HPDE6-E6E7 (cell line): Measurements from ENCODE around the gene LIPM.
A peak's percentile ranks its signal among the peaks of the same experiment; 100 is the strongest.

Source experiments
- DNase-seq: peaks from one replicate; pipeline ENCODE4 v3.0.0; 2011; ENCODE audit warnings: missing footprints; ENCODE audit errors: extremely low spot score

LIPM gene

DNA sequence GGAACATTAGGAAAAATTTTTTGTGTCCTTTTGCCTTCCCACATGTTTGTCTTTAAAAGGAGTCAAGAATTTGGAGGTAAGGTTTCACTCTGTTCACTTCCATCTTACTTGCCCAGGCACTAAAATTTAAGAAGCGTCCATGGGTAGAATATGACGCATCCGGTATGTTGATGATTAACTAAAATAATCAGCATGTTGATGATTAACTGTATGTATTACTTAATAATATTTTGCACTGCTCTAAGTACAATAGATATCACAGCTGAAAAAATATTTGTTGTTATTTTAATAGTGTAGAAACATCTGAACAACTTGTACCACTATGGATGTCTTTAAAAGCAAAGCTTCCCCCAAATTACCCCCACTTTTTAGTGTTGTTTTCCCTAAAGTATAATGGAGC is 37.6 kb downstream of the LIPM start:
- peak; percentile 10 for DNase-seq

DNA sequence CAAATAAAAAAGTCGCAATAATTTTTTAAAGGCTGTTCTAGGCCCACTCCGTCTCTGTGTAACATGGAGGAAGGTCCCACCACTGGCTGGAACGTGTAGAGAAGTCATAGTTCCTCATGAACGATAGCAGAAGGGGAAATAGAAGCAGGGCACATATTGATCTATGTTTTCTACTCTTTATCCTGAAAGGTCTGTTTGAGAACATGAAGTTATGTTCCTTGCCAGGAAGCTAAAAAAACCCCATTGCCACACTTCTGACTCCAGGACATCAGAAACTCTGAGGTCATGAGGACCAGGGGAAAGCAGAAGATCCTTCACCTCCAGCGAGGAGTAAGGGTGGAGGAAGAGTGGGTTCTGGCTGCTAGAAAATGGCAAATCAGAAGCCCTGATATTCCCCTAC is 38.4 kb downstream of the LIPM start:
- DNase-seq: no peak

DNA sequence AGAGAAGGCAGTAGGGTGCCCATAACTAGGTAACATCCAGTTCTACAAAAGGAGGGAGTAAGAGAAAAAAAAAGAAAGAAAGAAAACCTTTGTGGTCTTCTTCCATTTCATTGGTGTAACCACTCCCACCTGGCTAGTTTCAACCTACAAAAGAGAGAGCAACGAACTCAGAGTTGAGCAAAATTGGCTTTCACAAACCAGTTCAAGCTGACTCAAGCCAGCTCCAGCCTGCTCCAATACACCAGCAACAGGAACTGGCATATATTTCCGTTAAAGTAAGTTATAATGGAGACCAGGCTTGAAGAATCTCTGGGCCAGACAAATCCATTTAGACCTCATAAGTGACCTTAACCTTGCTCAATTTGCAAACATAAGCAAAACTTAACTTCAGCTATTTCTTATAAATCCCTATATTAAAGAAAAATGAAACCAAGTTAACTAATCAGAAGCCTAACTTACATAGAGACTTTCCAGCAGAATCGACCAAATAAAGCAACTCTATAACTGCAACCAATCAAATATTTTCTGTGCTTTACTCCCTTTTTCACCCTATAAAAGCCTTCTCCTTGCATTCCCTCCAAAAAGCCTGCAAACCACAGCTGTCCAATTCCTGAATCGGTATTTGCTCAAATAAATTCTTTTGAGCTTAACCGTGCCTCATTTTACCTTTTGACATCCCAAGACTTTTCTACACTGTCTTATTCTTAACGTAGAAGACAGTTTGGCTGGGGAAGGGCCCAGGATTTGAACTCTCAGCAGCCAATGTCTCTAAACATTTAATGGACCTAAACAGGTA is 39.0 kb downstream of the LIPM start:
- no peak for DNase-seq

DNA sequence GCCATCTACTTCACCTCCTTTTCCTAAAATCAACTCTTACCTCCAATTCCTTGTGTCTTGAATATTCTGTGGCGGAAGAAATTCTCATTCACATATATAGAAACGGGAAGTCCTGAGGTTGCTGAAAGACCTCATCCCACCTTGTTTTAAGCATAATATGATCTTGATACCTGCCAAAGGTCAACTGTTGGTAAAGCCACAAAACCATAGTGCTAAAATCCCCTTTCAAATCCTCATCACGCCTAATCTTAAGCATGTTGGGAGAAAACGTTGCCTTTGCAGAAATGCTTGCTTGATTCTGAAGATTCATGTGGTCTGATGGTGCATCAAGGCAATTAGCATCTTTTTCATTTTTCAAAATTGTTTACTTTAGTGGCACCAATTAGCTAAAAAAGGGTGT is 40.6 kb downstream of the LIPM start:
- no peak for DNase-seq

DNA sequence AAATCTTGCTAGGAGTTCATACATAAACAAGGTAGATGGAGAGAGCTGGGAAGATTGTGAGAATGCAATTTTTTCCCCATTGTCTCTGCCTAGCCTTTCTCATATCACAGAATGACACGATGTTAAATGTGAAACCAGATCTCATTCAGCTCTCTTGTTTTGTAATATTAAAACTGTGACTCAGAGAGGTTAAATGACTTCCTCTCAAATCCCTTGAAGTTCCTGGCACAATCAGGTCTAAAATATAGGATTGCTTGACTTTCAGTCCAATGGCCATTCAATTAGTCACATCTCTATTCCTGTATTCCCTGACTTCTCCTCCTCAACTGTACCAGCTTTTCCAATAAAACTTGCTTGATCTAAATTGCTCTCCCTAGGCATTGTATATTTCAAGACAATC is 46.0 kb downstream of the LIPM start:
- DNase-seq: peak; percentile 20

DNA sequence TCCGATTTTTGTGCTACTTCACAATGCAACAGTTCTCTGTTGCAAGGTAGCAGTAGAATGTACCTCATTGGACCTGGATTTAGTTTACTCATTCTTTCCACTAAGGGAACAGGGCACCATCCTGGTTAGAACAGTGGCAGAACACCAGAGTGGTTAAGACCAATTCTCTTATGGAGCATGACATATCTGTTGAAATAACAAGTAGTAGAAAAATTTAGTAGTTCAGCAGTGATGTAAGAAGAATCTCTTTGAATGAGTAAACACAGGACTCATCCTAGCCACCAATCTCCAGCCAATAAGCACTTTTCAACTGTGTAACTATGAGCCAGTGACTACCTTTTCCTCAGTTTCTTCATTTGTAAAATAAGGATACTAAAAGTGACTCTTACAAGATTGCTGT is 46.7 kb downstream of the LIPM start:
- DNase-seq: no peak

DNA sequence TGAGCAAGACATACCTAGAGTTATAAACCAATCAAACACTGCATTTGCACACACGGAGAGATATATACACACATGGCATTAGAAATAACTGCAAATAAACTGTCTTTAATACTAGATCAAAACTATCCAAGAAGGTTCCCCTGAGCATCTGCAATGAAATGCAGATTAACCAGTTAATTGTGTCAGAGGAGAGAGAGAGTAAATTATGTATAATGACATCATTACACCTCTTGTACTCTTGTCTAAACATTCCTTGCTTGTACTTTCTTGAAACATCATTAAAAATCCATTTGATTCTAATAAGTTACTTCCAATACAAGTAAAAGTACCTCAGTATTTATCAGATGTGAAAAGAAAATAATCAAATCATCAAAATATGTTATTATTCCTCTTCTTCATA is 48.2 kb downstream of the LIPM start:
- no peak for DNase-seq

DNA sequence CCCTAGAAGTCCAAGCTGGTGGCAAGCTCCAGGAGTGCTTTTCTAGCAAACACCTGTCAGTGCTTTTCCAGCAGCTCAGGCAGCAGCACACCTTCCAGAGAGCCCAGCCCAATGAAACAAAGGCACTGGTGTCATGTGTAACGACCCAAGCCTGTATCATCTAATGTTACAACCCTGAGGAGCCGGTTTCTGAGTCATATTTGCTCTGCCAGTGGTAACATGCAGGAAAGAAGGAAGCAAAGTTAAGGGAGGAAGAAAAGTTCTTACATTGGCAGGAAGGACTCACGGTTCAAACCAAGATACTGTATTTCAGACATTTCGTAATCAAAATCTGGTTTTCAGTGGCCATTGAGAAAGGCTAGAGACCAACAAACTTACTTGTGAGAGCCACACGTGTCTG is 49.2 kb downstream of the LIPM start, which contains the start of gene ANKRD22:
Gene ANKRD22 (minus strand): TSS at position 139 of the 400 bp plus-strand sequence. CDS start 237 bp downstream, outside the sequence.
- peak; percentile 88 for DNase-seq

DNA sequence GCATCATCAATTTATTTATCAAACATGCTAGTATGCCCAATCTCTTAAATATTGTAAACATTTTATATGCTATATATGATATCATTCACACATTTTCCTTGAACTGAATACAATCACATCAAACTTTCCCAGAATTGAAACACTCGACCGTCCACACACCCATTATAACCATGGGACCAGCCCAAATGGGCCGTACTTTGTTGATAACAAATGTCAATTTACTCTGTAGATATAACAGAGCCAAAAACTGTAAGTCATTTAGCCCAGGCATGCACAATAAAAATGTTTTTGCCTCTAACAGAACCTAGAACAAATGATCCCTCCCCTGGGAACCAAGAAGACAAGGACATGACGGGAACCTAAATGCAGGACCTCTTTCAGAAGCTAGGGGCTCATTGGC is 49.8 kb downstream of the LIPM start:
- no peak for DNase-seq

DNA sequence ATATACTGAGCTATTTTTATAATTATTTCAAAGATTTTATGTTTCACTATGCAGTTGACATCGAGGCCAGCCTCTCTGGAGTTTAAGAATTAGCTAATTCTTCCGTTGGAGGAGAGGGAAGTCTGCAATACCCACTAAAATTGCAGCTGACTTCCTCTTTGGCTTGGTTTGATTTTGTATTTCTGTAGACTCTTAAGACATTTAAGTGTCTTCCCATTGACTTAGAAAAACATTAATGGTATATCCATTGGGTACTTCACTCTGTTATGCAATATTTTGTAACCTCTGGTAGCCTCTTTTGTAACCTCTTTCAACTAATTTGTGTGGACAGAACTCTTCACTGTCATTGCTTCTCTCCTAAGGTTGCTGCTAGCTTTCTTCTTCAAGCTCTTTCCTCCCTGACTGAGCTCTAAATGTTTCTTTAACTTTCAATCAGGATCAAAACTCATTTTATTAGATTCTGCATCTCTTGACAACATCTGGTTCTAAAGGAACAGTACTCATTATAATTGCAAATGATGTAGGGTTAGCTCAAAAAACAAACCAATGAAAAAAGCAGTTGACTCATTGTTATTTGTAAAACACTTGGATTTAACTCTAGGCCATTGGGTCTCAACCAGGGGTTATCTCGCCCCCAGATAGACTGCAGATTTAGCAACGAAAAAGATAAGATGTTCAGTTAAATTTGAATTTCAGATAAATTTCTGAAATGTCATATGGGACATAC is 50.8 kb downstream of the LIPM start:
- no peak for DNase-seq

DNA sequence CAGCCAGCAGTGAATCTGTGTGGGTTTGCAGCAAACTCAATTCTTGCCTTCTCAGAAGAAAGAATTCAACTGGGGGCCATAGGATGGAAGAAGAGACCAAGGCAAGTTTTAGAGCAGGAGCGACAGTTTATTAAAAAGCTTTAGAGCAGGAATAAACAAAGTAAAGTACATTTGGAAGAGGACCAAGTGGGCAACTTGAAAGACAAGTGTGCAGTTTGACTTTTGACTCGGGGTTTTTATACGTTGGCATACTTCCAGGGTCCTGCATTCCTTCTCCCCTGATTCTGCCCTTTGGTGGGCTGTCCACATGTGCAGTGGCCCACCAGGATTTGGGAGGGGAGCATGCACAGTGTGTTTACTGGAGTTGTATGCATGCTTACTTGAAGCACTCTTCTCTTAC is 52.2 kb downstream of the LIPM start:
- DNase-seq: no peak

DNA sequence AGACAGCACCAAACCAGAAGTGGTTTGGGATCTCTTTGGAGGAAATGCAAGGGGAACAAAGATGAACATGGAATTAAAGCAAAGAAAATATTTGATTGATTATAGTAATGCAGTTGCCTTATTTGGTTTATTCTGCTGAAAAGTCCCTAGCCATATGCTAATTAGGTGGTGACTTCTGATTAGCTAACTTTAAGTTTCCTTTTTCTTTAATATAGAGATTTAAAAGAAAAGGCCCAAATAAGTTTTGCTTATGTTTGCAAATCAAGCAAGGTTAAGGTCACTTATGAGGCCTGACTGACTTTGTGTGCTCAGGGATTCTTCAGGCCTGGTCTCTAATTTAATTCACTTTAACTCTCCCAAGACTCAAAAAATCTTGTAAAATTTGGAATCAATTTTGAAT is 55.3 kb downstream of the LIPM start:
- DNase-seq: no peak

DNA sequence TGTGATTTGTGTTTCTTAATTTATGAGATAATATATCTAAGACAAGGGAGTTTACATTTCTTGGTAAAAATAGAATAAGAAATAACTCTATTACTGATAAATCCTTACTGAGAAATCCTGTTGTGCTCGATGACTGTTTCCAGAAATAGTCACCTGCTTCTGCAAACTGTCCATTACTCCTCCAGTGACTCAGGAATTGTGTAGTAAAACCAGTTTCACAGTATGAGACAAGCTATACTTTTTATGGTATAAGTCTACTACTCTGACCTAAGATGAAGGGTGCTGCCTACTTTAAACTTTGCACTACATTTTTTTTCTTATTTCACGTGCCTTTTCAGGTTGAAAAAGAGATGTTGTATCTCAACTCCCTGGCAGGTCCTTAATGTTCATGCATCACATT is 56.0 kb downstream of the LIPM start:
- peak; percentile 54 for DNase-seq

DNA sequence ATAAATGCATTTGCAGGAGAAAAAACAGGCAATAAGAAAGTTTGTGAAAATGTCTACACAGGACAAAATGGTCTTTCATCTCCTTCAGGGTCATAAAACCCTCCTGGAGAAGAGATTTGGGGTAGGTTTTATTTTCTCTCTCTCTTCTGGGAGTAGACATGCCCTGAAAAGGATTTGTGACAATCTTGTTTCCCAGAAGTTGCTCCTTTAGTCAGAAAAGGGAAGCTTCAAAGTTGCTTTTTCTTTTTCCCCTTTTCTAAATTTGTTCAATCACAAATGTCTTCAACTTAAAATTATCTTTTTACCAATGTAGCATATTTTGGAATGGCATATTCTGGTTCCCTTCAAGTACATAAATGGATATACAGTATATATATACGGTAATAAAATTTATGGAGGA is 58.5 kb downstream of the LIPM start:
- DNase-seq: no peak

DNA sequence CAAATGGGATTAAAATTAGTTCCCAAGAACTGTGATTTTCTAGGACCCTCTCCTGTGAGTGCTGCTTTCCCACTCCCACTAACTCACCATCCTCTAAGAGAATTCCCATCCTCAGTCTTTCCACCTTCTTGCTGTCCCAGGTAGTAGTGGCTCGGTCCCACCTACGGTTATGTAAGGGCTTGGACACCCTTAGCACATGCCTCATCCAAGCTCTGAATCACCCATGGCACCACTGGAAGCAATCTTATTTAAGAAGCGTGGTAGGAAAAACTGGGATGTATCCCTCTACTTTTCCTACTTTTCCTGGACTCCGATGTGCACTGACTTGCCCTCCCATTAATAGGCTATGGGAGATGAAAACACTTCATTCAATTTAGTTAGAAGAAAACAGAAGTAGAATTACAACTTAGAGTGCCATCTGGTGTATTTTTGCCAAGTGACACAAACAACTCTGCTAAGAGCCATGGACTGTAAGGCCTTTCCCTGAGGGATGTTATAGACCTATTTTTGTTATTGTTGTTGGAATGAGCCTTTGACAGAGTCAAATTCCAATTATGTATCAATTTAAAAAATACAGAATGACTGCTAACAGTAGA is 62.8 kb downstream of the LIPM start:
- peak; percentile 19 for DNase-seq

DNA sequence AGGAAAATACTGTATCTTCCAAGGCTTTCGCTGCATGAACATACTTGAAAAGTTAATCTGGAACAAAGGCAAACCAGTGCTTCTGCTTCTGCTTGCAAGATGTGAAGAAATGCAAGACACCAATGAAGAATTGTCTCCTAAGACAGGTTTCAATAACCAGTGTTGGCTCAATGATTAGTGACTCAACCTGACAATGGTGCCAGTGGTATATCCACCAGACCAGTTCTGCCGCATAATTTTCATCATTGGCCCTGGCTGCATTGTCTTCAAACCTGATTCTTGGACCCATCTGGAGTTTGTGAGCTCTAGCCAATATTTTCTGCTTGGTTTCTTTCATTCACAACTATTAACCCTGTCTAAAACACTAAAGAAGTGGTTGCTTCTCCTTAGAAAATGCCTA is 63.9 kb downstream of the LIPM start:
- peak; percentile 12 for DNase-seq

DNA sequence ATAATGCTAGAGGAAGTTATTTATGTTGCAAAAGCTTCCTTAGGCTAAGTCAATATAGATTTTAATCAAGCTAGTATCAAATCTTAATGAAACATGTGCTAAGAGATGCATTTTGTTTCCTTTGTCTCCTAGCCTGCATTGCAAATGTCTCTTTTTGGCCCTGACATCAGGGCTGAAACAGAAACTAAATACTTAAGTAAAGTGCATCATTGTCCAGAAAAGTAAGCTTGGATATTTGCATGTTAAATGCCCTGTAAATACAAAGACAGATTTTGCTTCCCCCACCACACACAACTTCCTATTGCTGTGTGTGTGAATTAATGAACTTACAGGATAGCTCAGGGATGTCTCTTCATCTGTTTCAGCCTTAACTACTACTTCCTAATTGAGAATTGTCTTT is 67.6 kb downstream of the LIPM start:
- no peak for DNase-seq
